GM10266 (cell line): ENCODE results near the gene CCDC12.

ENCODE experiments used
- DNase-seq: peaks from one replicate; pipeline ENCODE4 v3.0.0; 2012; ENCODE audit errors: extremely low spot score
- TF ChIP-seq, protein P1 (sequence below): IDR thresholded peaks from 2 replicates; pipeline ENCODE4 v1.5.1; 2012; ENCODE audit warnings: mild to moderate bottlenecking, low read depth; ENCODE audit not compliant: control insufficient read depth, insufficient read depth; ENCODE audit errors: missing control alignments

Gene CCDC12

DNA sequence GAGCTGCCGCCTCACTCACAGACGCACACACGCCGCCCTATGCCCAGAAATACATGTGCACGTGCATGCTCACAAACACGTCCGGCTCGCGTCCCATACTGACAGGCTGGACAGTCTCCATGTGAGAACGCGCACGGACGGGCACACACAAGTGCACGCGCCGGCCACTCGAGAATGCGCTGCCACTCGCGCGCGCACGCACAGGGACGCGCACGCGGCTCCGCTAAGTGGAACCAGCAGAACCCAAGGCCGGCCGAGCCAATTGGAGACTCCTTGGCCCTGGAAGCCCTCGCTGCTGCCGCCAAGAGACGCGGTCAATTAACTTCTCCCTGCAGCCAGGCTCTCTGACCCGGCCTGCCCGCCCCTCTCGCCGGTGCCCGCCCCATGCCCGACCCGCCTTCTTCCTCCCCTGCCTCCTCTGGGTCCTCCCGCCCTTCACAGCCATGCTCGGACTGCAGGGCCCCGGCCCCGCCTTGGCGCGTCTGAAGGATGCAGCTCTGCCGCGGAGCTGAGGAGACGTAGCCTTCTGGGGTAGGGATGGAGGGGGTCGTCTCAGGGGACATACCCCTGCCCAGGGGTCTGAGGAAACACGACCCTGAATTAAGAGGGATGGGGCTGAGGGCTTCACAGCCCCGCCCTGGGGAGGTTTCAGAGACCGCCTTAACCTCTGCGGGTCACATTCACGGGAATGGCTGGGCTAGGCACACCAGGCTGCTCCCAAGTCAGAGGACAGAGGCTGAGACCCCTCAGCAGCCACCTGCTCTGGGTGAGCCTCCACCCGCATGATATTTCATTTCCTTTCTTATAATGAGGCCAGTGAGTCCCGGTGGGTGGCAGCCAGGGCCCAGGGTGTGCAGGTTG is 84.0 kb downstream of the CCDC12 start:
- no peak for DNase-seq

DNA sequence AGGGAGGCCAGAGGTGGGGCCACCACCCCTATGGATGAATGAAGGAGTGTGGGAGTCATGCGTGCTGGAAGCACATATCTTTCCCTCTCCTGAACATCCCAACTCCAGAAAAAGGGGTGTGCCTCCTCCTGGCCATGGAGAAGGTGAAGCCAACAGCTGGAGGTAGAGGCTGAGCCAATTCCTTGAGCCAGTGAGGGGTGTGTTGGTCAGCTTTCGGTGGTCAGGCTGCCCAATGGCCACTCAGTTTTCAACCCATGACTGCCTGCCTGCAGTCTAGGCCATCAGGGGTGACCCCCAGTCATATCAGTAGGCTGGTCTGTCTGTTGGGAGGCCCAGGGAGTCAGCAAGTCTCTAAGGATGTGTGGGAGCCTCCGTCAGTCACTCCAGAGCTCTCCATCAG is 85.4 kb downstream of the CCDC12 start:
- TF ChIP-seq, protein P1, sequence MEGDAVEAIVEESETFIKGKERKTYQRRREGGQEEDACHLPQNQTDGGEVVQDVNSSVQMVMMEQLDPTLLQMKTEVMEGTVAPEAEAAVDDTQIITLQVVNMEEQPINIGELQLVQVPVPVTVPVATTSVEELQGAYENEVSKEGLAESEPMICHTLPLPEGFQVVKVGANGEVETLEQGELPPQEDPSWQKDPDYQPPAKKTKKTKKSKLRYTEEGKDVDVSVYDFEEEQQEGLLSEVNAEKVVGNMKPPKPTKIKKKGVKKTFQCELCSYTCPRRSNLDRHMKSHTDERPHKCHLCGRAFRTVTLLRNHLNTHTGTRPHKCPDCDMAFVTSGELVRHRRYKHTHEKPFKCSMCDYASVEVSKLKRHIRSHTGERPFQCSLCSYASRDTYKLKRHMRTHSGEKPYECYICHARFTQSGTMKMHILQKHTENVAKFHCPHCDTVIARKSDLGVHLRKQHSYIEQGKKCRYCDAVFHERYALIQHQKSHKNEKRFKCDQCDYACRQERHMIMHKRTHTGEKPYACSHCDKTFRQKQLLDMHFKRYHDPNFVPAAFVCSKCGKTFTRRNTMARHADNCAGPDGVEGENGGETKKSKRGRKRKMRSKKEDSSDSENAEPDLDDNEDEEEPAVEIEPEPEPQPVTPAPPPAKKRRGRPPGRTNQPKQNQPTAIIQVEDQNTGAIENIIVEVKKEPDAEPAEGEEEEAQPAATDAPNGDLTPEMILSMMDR: no peak

More for the DNA sequence above, 84.0 kb downstream of the CCDC12 start:
- TF ChIP-seq, protein P1: no peak

DNA sequence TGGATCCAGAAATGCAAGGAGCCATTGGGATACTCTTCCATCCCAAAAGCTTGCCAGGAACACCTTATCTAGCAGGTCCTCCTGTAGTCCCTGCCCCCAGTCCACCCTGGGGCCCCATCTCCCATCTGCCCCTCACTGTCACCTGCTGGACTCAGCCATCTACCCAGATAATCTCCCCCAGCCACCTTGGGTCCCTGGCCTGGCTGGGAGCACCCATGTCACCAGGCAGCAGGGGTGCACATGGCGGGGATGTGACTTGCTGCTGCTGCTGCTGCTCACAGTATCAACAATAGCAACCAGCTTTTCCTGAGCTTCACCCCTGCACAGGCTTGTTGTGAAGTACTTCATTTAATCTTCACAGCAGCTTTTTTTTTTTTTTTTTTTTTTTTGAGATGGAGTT is 86.4 kb downstream of the CCDC12 start:
- TF ChIP-seq, protein P1: no peak
- no peak for DNase-seq

More for the DNA sequence above, 85.4 kb downstream of the CCDC12 start:
- no peak for DNase-seq

DNA sequence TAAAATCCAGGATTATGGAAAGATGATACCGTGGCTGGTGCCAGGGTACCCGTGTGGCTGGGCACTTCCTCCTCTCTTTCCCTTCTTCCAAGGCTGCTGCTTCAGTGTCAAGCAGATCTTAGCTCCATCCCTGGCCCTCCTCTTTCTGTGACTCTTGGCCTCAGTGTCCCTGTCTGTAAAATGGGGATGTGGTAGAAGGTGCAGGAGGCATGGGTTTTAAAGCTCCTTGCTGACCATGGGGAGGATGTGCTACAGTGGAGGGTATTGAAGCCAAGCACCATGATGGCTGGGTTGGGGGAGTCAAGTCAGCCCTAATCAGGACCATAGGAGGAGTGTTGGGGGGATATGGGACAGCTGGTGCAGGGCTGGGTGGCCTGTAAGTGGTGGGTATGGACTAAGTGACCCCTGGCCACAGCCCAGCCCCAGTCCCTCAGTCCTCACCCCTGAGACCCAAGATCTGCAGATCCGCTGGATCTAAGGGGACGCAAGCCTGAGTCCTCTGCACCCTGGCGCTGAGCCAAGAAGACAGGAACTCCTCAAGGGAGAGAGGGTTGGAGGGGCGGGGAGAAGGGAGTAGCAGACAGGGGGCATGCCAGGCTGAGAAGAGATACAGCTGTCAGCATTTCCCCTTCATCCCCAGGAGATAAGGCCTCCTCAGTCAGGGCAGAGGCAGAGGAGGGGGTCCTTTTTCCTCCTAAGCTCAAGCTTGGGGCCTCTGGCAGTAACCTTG is 87.0 kb downstream of the CCDC12 start:
- no peak for DNase-seq
- TF ChIP-seq, protein P1: no peak

DNA sequence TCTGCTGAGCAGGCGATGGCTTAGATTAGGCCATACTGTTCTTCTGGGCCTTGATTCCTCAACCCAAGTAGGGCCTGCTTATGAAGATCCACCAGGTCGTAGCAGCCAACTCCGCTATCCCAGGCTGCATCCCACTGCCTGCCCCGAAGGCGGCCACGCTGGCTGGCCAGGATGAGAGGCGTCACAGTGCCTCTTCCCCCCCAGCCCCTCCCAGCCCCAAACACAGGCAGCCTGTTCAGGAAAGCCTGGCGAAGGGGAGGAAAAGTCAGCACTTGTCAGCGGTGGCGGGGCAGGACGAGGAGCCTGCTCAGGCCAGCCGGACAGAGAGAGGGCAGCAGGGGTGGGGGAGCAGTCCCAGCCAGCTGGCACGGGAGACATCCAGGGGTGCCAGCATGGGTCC is 87.8 kb downstream of the CCDC12 start:
- TF ChIP-seq, protein P1: no peak
- no peak for DNase-seq

DNA sequence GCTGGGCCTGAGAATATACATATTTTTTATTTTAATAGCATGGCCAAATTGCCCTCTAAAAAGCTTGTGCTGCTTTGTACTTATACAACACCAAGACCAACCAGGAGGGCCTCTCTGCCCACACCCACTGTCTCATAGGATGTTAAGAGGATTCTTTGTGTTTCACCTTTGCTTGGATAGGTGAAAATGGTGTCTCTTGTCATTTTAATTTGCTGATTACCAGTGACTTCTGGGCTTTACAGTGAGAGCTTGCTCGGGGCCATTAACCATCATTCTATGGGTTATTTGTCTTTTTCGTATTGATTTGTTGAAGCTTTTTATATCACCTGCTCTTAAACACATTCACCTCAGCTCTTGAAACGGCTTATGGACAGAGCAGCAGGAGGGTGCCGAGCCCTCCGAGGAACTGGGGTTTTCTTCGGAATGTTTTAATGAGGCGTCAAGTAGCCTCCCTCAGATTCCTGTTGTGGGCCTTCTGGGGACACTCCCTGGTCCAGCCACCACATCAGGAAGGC is 88.5 kb downstream of the CCDC12 start:
- TF ChIP-seq, protein P1: no peak
- no peak for DNase-seq
